HepG2 (cell line): ENCODE data around the gene ABCC10. TPM values are rescaled to one million over a fixed set of nuclear protein-coding genes. Genes with fewer than 3 reads are reported as not detected.

Experiments
- CCDC6 ChIP-seq: sonication (generic); formaldehyde crosslinking; IDR thresholded peaks from 2 replicates; pipeline ENCODE4 v1.8.1; 2022; ENCODE audit warnings: mild to moderate bottlenecking, missing genetic modification reagents, moderate library complexity
- DPF2 ChIP-seq: sonication (generic); formaldehyde crosslinking; IDR thresholded peaks from 2 replicates; pipeline ENCODE4 v1.4.0; 2020; ENCODE audit warnings: mild to moderate bottlenecking, low read depth, missing genetic modification reagents, borderline replicate concordance
- ERF ChIP-seq: IDR thresholded peaks from 2 replicates; pipeline ENCODE4 v1.6.1; 2018; ENCODE audit warnings: missing biosample characterization, missing genetic modification reagents
- FIP1L1 ChIP-seq: fragments of 200-400 bp; formaldehyde crosslinking; IDR thresholded peaks from 2 replicates; pipeline ENCODE4 v1.6.1; 2018; ENCODE audit warnings: low read depth, mild to moderate bottlenecking, low read length, moderate library complexity, borderline replicate concordance; ENCODE audit not compliant: insufficient read depth
- HNF4A ChIP-seq: sonication (generic); formaldehyde crosslinking; IDR thresholded peaks from 2 replicates; pipeline ENCODE4 v1.4.0; 2020; ENCODE audit warnings: missing genetic modification reagents
- HNRNPH1 ChIP-seq: fragments of 200-400 bp; formaldehyde crosslinking; optimal IDR thresholded peaks from 2 replicates; pipeline ENCODE3; 2017; ENCODE audit warnings: mild to moderate bottlenecking, low read depth, low read length
- JUND ChIP-seq: sonication (generic); formaldehyde crosslinking; IDR thresholded peaks from 2 replicates; pipeline ENCODE4 v1.8.0; 2022; ENCODE audit warnings: mild to moderate bottlenecking, missing genetic modification reagents
- KAT8 ChIP-seq: IDR thresholded peaks from 2 replicates; pipeline ENCODE4 v1.6.1; 2016; ENCODE audit warnings: missing genetic modification reagents, missing compliant biosample characterization
- MTA1 ChIP-seq: sonication (generic); formaldehyde crosslinking; IDR thresholded peaks from 2 replicates; pipeline ENCODE4 v1.4.0; 2020; ENCODE audit warnings: missing genetic modification reagents, mild to moderate bottlenecking, borderline replicate concordance
- PHF5A ChIP-seq: IDR thresholded peaks from one replicate; pipeline ENCODE4 v1.6.1; 2018; ENCODE audit warnings: low read depth, missing genetic modification reagents; ENCODE audit not compliant: unreplicated experiment
- SALL1 ChIP-seq: sonication (generic); formaldehyde crosslinking; IDR thresholded peaks from 2 replicates; pipeline ENCODE4 v1.8.0; 2022; ENCODE audit warnings: mild to moderate bottlenecking, missing genetic modification reagents
- SIN3A ChIP-seq: IDR thresholded peaks from 2 replicates; pipeline ENCODE4 v1.6.1; 2011; ENCODE audit warnings: low read depth, mild to moderate bottlenecking, control low read depth, low read length, borderline replicate concordance
- SOX13 ChIP-seq, 3 experiments: fragments of 450-650 bp in 1 of 3; sonication (generic) in 1 of 3; formaldehyde crosslinking in 1 of 3; IDR thresholded peaks in 2 of 3; conservative IDR thresholded peaks in 1 of 3; 2 replicates each; pipeline versions ENCODE4 v1.5.0 to v1.6.1; 2016 to 2020; ENCODE audit warnings: antibody characterized with exemption in 1 of 3, mild to moderate bottlenecking in 1 of 3, missing compliant biosample characterization in 1 of 3, missing genetic modification reagents in 1 of 3, moderate library complexity in 1 of 3
- ZBTB20 ChIP-seq: sonication (generic); formaldehyde crosslinking; IDR thresholded peaks from 2 replicates; pipeline ENCODE4 v1.8.1; 2023; ENCODE audit warnings: missing genetic modification reagents, low read depth, mild to moderate bottlenecking, borderline replicate concordance
- ZNF124 ChIP-seq: sonication (generic); formaldehyde crosslinking; IDR thresholded peaks from 2 replicates; pipeline ENCODE4 v1.4.0; 2020; ENCODE audit warnings: missing genetic modification reagents
- ZNF317 ChIP-seq: sonication (generic); formaldehyde crosslinking; IDR thresholded peaks from 2 replicates; pipeline ENCODE4 v1.5.0; 2020; ENCODE audit warnings: mild to moderate bottlenecking, missing genetic modification reagents
- ZNF501 ChIP-seq: sonication (generic); formaldehyde crosslinking; IDR thresholded peaks from 2 replicates; pipeline ENCODE4 v1.5.1; 2020; ENCODE audit warnings: mild to moderate bottlenecking, moderate library complexity, missing genetic modification reagents
- ZNF546 ChIP-seq: sonication (generic); formaldehyde crosslinking; conservative IDR thresholded peaks from 2 replicates; pipeline ENCODE4 v1.8.1; 2023; ENCODE audit warnings: mild to moderate bottlenecking, missing genetic modification reagents
- ZNF841 ChIP-seq: sonication (generic); formaldehyde crosslinking; IDR thresholded peaks from 2 replicates; pipeline ENCODE4 v1.8.1; 2023; ENCODE audit warnings: missing genetic modification reagents, borderline replicate concordance
- ZSCAN25 ChIP-seq: sonication (generic); formaldehyde crosslinking; IDR thresholded peaks from 2 replicates; pipeline ENCODE4 v1.8.0; 2022; ENCODE audit warnings: mild to moderate bottlenecking, missing genetic modification reagents
- ZSCAN9 ChIP-seq: IDR thresholded peaks from 2 replicates; pipeline ENCODE4 v1.6.1; 2016; ENCODE audit warnings: borderline replicate concordance
- polyA plus RNA-seq, 8 experiments: library from polyadenylated mRNA; depleted of rRNA in 3 of 8; stranded (reverse) in 7 of 8; unstranded in 1 of 8; fragments of >200 nt; fragmentation: Illumina TruSeq in 4 of 8; extraction: Trizol in 4 of 8; gene quantifications; 2 replicates each; pipeline versions ENCODE4 v1.2.1 to v1.2.3, GENCODE V29; 2011 to 2016; ENCODE audit warnings: low read depth in 4 of 8, missing spikeins in 1 of 8, mixed read lengths in 1 of 8; ENCODE audit not compliant: insufficient read depth in 1 of 8
- total RNA-seq, 5 experiments: library from RNA; depleted of rRNA; stranded (reverse); fragments of >200 nt; fragmentation: Illumina TruSeq; extraction: Trizol; gene quantifications; 2 replicates each; pipeline ENCODE4 v1.2.3, GENCODE V29; 2016; ENCODE audit warnings: low read depth in 1 of 5
- TF ChIP-seq, protein P1 (sequence below): sonication (generic); formaldehyde crosslinking; IDR thresholded peaks from 2 replicates; pipeline ENCODE4 v1.4.0; 2020; ENCODE audit warnings: missing genetic modification reagents
- TF ChIP-seq, protein P2 (sequence below): sonication (generic); formaldehyde crosslinking; IDR thresholded peaks from 2 replicates; pipeline ENCODE4 v1.4.0; 2020; ENCODE audit warnings: missing genetic modification reagents, borderline replicate concordance
- TF ChIP-seq, protein P3 (sequence below): sonication (generic); formaldehyde crosslinking; IDR thresholded peaks from 2 replicates; pipeline ENCODE4 v1.8.0; 2022; ENCODE audit warnings: missing genetic modification reagents, mild to moderate bottlenecking, borderline replicate concordance

The ABCC10 gene
- total and polyA plus RNA-seq, 2 of the 13 experiments (the other 11 are each of a cell fraction or from before 2014, with no cell fraction given): 16.0 to 24.3 TPM

DNA sequence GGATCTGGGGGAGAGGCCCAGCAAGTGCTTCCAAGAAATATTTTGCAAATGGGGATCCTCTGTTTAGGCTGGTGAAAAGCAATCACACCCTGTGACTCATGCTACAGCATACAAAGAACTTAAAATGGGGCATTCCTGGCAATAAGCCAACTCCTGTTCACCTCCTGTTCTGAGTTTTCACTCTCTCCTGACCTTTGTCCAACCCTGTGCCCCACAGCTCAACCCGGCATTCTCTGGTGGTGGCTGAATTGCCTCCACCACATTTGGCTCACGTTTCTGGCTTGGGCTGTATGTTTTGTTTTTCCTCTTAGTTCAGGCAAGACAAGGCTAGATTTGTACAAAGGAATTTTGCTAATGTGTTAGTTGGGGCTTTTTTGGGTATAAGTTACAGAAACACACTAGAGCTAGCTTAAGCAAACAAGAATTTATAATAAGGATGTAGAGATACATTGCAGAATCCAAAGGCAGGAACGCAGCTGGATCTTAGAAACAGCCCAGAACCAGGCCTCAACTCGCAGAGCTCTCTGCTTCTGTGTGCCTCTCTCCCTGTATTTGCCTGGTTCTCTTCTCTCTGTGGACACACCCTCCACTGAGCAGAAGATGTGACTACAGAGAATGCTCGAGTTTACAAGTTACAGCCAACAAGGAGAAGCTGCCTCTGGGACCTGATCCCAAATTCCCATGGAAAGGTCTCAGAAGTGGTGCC is 9.4 kb downstream of the ABCC10 start (continued):
- TF ChIP-seq FIP1L1 (no peak), ZNF501 (CRISPR knock-in tag) (no peak), SIN3A (no peak), JUND (CRISPR knock-in tag) (peak; percentile 95), KAT8 (CRISPR knock-in tag) (peak; percentile 84), ZBTB20 (CRISPR knock-in tag) (0 out of 2 replicates have a peak, but pooled peaks have one; percentile 22), HNF4A (peak; percentile 91), ZSCAN25 (CRISPR knock-in tag) (no peak), ZSCAN9 (peak; percentile 61; the same call in 1 of the 2 replicates), SOX13 (IDR thresholded peaks at IDR 0.05) (peak; percentile 90), SOX13 (CRISPR knock-in tag; conservative IDR thresholded peaks at IDR 0.05 in 1 of 2, IDR thresholded peaks at IDR 0.05 in 1 of 2) (peak in 1 of 2 experiments; percentile 96; a peak in 2 of 4 replicates), PHF5A (peak; percentile 55), SALL1 (CRISPR knock-in tag) (peak; percentile 93), HNRNPH1 (no peak), MTA1 (no peak), ERF (CRISPR knock-in tag) (peak; percentile 60; the same call in 1 of the 2 replicates), ZNF841 (CRISPR knock-in tag) (no peak), CCDC6 (CRISPR knock-in tag) (peak; percentile 90; the same call in 1 of the 2 replicates), ZNF317 (CRISPR knock-in tag) (no peak), ZNF124 (CRISPR knock-in tag) (peak; percentile 27), DPF2 (peak; percentile 50; the same call in 1 of the 2 replicates), ZNF546 (no peak)
- TF ChIP-seq, protein P1, sequence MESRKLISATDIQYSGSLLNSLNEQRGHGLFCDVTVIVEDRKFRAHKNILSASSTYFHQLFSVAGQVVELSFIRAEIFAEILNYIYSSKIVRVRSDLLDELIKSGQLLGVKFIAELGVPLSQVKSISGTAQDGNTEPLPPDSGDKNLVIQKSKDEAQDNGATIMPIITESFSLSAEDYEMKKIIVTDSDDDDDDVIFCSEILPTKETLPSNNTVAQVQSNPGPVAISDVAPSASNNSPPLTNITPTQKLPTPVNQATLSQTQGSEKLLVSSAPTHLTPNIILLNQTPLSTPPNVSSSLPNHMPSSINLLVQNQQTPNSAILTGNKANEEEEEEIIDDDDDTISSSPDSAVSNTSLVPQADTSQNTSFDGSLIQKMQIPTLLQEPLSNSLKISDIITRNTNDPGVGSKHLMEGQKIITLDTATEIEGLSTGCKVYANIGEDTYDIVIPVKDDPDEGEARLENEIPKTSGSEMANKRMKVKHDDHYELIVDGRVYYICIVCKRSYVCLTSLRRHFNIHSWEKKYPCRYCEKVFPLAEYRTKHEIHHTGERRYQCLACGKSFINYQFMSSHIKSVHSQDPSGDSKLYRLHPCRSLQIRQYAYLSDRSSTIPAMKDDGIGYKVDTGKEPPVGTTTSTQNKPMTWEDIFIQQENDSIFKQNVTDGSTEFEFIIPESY (CRISPR knock-in tag): peak; percentile 36; the same call in 1 of the 2 replicates
- TF ChIP-seq, protein P2, sequence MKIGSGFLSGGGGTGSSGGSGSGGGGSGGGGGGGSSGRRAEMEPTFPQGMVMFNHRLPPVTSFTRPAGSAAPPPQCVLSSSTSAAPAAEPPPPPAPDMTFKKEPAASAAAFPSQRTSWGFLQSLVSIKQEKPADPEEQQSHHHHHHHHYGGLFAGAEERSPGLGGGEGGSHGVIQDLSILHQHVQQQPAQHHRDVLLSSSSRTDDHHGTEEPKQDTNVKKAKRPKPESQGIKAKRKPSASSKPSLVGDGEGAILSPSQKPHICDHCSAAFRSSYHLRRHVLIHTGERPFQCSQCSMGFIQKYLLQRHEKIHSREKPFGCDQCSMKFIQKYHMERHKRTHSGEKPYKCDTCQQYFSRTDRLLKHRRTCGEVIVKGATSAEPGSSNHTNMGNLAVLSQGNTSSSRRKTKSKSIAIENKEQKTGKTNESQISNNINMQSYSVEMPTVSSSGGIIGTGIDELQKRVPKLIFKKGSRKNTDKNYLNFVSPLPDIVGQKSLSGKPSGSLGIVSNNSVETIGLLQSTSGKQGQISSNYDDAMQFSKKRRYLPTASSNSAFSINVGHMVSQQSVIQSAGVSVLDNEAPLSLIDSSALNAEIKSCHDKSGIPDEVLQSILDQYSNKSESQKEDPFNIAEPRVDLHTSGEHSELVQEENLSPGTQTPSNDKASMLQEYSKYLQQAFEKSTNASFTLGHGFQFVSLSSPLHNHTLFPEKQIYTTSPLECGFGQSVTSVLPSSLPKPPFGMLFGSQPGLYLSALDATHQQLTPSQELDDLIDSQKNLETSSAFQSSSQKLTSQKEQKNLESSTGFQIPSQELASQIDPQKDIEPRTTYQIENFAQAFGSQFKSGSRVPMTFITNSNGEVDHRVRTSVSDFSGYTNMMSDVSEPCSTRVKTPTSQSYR (CRISPR knock-in tag): peak; percentile 49; the same call in 1 of the 2 replicates
- TF ChIP-seq, protein P3, sequence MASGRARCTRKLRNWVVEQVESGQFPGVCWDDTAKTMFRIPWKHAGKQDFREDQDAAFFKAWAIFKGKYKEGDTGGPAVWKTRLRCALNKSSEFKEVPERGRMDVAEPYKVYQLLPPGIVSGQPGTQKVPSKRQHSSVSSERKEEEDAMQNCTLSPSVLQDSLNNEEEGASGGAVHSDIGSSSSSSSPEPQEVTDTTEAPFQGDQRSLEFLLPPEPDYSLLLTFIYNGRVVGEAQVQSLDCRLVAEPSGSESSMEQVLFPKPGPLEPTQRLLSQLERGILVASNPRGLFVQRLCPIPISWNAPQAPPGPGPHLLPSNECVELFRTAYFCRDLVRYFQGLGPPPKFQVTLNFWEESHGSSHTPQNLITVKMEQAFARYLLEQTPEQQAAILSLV: peak; percentile 82; the same call in 1 of the 2 replicates
